ENCODE results near the gene RIC1.
"Not testable (repeated sequence)": the region's sequence is repeated elsewhere in the genome, so short reads cannot be mapped to it uniquely, and the experiment has no call there.

The RIC1 gene

DNA sequence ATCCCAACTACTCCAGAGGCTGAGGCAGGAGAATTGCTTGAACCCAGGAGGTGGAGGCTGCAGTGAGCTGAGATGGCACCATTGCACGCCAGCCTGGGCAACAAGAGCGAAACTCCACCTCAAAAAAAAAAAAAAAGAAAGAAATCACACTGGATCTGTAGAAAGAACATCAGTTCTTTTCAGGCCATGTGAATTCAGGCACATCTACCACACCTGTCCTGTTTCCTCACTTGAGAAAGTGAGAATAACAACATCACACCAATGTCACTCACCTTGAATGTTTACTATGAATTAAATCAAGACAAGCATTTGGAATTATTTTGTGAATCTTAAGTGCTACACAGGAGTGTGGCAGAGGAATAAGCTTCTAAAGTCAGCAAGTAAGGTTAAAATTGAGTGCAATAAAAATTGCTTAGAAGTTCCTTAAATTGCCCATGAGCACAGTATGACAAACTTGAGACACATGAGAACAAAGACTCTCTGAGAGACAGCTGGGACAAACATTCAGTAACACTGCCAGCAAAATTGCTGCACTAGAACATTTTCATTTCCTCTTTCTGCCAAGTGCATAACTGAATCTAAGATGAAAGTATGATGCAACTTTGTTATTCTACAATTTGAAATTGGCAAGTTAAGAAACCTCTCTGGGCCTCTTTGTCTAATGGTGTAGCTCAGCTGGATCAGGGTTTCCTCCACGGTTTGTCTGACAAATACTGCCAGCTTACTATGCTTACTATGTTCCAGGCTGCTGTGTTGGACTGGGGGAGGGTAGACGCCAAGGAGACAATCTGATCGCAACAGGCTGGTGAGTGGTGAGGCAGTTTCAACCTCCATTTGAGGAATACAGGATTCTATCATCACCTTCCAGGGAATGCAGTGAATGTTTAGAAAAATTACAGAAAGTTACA lies 1.9 kb upstream of the RIC1 start:
- DNase-seq, result peak; percentile 6

DNA sequence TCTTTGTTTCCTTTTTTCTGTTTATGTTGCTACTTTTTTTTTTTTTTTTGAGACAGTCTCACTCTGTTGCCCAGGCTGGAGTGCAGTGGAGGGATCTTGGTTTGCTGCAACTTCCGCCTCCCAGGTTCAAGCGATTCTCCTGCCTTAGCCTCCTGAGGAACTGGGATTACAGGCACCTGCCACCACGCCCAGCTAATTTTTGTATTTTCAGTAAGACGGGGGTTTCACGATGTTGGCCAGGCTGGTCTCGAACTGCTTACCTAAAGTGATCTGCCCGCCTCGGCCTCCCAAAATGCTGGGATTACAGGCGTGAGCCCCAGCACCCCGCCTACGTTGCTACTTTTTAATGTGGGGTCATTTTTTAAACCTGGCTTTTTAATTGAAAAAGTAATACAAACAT lies 1.2 kb upstream of the RIC1 start:
- DNase-seq, result not testable (repeated sequence)

DNA sequence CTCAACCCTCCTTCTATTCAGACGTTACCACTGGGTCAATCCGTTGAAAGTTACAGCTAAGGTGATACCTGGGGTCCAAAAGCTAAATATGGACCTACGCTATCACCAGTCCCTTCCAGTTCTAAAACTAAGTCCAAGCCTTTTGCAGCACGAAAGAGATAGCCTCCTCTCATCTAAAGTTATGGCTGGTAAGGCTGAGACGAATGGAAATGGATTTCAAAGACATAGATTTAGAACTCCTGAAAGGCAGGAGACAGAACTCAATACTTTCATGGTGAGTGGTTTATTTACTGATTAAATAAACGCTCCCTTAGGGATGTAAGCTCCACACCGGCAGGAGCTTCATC lies 751 bp upstream of the RIC1 start:
- DNase-seq, result no peak

DNA sequence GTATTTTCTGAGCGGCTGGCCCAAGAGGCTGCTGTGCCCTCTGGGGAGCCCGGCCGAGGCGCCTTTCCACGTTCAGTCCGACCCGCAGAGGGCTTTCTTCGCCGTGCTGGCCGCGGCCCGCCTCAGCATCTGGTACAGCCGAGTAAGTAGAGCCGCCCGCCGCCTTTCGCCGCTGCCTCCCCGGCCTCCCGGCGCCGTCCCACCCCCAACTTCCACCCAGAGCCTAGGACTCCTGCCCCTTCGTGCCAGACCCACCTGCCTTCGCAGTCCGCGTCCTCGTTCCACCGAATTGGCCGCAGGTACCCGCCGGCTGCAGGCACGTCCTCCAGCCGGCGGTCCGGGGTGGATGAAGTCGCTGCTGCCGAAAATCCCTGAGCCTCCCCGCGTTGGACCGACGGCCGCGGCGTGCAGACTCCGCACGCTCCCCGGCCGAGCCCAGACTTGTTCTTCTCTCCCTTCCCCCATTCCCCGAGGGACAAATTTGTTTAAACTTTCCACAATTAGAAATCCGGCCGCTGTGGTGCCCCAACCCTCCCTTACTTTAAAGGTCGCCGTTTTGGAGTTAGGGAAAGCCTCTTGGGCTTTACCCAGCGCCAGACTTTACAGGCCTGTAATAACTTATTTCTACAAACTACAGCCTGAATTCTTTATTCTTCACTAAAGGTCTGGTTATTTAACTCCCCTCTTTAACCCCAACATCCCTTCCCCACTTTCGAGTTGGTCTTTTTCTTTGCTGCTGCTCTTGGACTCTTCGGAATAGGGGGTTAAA lies 589 bp downstream of the RIC1 start:
- no peak for DNase-seq

DNA sequence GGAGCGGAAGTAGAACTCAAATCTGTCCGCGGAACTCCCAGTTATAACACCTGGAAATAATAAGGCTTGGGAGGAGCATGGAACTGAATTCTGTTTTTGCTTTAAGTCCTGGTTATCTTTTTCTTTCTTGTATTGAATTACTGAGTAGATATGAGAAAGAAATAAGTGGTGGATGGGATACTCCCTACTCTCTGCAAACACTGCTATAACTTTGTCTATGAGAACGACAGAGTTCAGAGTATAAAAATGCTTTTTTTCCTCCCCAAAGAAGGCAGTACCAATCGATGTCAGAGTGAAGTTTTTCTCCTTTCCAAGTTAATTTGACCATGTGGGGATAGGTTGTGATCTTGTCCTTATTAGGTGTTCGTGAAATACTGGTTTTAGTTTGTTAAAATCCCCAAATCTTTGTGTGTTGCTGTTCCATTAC lies 1.2 kb downstream of the RIC1 start:
- no peak for DNase-seq

DNA sequence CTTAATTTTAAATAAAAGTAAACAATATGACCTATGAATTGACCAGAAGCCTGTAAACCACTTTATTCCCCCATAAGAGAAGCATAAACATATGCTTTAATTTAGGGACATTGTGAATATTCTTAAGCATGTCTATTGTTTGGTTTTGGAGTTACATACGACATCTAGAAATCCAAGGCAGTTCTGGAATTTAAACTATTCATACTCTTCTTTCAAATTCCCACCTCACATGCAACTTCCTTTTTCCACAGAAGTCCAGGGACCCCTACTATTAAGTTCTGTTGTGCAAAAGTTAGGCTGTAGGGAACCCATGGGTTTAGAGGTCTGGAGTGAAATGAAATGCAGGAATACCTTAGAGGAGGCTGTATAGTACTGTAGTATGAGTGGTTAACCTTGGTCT lies 2.1 kb downstream of the RIC1 start:
- DNase-seq, result no peak

DNA sequence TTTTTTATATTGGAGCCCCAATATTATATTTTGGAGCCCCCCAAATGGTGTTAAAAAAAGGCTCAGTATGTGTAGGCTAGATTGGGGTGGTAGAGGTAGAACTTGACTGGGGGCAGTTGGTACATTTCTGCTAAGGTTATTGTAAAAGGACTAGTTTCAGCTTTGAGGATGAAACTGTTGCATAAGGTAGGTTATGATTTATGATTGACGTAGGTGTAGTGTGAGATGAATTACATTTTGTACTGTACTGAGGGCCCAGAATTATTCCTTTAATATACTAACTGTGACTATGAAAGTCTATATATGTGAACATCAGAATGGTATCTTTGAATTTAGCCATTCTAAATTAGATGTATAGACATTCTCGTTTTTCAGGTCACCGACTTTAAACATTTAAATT lies 3.6 kb downstream of the RIC1 start:
- DNase-seq, result no peak

DNA sequence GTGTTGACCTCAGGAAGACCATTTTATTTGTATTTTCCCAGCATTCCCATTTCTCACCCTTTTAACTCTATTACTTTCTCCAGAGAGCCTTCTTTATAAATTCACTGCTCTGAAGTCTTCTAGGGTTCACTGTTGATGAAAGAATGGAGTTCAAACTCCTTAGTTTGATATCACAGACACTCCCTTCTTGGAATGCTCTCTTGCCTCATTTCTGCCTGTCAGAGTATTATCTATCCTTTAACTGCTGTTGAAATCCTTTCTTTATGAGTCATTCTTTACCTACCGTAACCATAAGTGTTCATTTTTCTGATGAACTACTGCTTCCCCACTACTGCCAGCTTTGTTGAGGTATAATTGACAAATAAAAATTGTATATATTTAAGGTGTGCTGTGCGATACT lies 4.3 kb downstream of the RIC1 start:
- no peak for DNase-seq

DNA sequence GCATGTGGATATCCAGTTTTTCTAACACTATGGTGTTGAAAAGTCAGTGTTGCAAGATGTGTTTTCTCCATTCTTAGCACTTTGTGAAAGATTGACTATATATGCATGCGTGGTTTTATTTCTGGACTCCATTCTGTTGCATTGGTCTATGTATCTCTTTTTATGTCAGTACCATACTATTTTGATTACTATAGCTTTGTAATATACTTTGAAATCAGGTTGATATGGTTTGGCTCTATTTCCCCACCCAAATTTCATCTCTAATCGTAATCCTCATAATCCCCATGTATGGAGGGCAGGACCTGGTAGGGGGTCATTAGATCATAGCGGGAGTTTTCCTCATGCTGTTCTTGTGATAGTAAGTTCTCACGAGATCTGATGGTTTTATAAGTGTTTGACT lies 6.5 kb downstream of the RIC1 start:
- no peak for DNase-seq

DNA sequence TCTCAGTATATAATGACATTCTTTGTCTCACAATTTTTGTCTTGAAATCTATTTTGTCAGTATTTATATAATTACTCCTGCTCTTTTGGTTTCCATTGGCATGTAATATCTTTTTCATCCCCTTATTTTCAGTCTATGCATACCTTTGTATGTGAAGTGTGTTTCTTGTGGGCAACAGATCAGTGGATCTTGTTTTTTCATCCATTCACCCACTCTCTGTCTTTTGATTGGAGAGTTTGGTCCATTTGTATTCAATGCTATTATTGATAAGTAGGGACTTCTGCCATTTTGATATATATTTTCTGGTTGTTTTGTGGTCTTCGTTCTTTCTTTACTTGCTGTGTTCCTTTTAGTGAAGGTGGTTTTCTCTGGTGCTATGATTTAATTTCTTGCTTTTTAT lies 10.9 kb downstream of the RIC1 start:
- DNase-seq, result no peak

DNA sequence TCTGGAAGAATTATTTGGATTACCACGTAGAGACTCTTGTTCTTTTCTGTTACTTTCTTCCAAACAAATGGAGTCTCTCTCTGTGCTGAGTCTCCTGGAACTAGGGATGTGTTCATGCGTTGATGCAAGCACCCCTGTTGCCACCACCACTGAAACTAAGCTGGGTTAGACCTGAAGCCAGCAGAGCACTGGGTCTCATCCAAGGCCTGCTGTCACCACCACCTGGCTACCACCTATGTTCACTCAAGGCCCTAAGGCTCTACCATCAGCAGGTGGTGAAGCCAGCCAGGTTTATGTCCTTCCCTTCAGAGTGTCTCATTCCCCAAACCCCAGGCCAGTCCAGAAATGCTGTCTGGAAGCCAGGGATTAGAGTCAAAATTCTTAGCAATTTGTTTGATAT lies 13.3 kb downstream of the RIC1 start:
- no peak for DNase-seq

DNA sequence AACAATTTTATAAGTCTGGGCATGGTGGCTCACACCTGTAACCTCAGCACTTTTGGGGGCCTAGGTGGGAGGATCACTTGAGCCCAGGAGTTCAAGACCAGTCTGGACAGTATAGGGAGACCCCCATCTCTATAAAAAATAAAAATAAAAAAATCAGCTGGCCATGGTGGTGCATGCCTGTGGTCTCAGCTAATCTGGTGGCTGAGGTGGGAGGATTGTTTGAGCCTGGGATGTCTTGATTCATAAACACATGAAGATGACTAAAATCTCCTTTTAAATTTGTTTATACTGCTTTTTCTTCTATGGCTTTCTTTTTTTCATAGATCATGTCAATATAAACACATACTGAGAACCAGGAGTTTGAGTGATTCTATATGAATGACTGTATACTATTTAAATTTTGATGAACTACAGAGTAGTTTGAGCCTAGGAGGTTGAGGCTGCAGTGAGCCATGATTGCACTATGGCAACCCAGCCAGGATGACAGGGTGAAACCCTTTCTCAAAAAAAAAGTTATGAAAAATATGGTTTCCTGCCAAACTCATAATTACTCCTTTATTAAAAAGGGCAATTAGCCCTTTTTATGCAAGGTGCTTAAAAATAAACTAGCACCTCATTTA lies 14.2 kb downstream of the RIC1 start:
- DNase-seq, result no peak

DNA sequence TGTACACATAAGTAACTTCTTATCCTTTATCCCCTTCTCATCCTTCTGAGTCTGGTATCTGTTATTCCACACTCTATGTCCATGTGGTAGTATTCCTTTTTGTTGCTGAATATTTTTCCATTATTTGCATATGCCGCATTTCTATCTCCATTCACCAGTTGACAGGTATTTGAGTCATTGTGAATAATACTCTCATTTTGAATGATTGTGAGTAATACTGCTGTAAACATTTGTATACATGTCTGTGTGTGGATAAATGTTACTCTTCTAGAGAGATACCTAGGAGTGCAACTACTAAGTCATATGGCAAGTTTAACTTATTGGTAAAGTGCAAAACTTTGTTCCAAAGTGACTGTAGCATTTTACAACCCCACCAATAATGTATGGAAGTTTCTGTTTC lies 15.6 kb downstream of the RIC1 start:
- DNase-seq, result no peak

DNA sequence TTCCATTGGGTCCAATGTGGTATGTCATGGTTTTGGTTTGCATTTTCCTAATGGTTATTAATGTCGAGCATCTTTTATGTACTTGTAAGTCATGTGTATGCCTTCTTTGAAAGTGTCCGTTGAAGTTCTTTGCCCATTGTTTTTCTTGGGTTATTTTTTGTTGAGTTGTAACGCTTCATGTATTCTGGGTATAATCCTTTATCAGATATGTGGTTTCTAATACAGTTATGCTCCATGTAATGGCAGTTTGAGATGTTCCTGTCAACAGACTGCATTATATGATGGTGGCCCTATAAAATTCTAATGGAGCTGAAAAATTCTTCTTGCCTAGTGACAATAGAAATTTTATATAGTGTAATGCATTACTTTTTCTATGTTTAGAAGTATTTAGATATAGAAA lies 17.2 kb downstream of the RIC1 start:
- no peak for DNase-seq

DNA sequence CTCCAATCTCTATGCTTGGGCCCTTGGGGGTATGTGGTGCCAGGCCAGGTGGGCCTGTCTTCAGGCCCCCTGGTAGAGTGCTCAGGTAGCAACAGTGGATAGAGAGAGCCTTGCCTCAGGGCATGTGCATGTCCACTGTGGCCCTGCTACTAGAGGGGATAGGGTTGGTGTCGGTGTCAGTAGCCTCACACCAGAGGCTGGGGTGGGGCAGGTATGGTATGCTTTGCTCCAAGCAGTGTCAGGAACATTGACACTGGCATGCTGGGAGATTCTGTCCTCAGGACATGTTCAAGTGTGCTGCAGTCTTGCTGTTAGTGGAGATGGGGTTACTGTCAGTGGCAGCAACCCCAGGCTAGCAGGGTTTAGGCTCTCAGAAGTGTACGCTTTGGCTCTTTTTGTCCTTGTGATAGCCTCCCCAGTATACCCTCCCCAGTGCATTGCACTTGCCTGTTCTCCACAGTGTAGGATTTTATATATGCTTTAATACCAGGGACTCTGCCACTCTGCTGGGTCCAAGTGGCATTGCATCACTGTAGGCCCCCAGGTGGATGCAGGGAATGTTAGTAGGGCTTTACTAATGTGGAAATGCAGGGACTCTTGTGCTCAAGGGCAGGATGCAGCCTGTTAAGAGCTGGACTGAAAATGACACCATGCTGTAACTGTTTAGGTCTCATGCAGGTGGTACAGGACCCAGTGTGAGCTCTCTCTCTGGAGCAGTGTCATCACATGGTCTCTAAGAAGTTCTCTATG lies 21.6 kb downstream of the RIC1 start:
- no peak for DNase-seq

DNA sequence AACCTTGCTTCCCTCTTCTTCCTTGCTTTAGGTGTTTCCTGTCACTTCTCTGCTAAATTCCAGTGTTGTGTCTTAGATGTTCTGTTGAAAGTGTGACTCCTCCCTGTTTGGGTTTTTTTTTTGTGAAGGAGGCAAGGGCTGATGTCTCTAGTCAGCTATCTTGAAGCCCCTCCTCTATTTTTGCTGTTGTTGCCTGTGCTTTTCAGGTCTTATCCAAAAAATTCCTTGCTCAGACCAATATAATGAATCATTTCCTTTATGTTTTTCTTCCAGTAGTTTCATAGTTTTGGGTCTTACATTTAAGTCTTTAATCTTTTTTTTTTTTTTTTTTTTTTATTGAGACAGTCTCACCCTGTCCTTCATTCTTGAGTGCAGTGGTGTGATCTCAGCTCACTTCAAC lies 22.3 kb downstream of the RIC1 start:
- DNase-seq, result no peak

DNA sequence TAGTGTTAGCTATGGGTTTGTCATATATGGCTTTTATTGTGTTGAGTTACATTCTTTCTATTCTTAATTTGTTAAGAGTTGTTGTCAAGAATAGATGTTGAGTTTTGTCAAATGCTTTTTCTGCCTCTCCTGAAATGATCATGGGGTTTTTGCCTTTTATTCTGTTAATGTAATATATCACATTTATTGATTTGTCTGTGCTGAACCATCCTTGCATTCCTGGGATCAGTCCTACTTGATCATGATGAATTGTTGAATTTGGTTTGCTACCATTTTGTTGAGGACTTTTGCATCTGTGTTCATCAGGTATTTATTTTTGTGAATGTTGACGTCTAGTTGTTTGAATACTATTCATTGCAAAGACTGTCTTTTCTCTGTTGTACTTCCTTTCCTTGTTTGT lies 23.9 kb downstream of the RIC1 start:
- DNase-seq, result no peak

DNA sequence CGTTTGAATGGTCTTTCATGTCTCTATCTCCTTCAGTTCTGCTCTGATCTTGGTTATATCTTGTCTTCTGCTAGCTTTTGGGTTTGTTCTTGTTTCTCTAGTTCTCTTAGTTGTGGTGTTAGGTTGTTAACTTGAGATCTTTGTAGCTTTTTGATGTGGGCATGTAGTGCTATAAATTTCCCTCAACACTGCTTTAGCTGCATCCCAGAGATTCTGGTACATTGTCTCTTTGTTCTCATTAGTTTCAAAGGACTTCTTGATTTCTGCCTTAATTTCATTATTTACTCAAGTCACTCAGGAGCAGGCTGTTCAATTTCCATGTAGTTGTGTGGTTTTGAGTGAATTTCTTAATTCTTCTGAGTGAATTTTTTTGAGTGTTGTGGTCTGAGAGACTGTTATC lies 33.9 kb downstream of the RIC1 start:
- DNase-seq, result not testable (repeated sequence)

DNA sequence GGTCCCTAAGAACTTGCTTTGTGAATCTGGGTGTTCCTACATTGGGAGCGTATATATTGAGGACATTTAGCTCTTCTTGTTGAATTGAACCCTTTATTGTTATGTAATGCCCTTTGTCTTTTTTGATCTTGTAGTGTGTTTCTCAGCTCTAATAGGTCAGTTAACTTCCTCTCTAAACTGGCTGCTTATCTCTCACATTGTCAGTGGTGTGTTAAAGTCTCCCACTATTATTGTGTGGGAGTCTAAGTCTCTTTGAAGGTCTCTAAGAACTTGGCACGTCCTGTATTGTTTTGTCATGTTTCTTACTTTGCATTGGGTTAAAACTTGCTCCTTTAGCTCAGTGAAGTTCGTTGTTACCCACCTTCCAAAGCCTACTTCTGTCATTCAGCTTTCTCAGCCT lies 36.2 kb downstream of the RIC1 start:
- DNase-seq, result no peak

DNA sequence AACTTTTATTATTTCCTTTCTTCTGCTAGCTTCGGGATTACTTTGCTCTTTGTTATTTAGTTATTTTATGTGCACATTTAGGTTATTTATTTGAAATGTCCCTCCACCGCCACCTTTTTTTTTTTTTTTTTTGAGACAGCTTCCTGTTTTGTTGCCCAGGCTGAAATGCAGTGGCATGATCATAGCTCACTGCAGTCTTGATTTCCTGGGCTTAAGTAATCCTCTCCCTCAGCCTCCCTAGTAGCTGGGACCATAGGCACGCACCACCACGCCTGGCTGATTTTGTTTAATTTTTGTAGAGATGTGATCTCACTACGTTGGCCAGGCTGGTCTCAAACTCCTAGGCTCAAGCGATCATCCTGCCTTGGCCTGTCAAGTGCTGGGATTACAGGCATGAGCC lies 38.5 kb downstream of the RIC1 start:
- DNase-seq, result no peak

DNA sequence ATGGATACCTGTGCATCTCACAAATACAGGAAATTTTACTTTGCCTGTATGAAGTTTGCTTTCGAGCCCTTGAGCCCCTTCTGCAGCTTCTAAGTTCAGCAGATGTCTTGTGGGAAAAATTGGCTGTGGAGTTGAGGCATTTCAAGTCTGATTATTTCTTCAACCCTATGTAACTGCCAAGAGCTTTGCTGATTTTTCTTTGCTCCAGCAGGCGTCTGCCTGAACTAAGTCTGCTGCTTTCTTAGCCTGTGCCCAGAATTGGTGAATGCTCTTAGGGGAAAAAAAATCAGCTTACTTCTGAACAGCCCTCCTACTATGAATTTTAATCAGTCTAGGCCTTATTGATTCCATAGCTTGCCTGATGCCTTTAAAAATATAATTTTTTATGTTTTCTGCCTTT lies 41.2 kb downstream of the RIC1 start:
- no peak for DNase-seq

DNA sequence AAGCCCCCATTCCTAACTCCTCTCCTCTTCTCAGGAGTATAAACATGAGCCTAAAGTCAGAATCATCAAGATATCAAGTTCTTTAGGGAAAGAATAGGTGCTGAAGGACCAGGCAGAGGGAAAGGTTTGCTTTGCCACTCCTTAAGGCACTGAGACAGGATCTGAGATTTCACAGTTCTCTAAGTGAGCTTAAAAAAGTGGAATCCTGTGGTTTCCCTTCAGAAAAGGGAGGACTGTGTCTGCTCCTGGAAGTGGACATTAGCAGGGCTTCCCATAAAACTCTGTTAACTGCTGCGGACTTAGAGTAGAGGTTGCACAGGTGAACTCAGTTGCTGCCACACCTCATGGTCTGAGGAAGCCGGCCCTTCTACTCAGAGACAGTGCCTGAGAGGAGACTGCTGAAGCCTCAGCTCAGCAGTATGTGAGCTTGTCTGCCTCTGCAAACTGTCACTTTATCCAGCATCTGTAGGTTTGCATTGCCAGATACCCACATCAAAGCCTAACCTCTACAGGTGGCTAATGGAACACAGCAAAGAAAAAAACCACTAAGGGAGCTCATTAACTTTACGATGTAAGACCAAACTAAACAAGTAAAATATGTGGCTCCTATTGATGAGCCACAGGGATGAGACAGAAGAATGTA lies 42.9 kb downstream of the RIC1 start:
- no peak for DNase-seq

DNA sequence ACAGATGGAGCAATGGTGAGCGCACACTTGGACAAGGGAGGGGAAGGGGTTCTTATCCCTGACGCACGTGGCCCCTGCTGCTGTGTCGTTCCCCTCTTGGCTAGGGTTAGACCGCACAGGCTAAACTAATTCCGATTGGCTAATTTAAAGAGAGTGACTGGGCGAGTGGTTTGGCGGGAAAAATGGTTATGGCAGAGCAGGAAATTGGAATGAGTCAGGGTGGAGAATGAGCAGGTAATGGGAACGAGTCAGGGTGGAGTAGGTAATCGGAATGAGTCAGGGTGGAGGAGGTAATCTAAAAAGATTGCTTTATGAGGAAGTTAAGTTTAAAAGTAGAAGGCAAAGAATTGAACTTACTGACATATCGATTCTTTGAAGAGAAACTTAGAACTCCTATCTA lies 46.1 kb downstream of the RIC1 start:
- DNase-seq, result not testable (repeated sequence)
